C4-2B (cell line): ENCODE measurements around the gene TMEM179.

Experiments used
- ZFX ChIP-seq: fragments of 450-650 bp; IDR thresholded peaks from 2 replicates; pipeline ENCODE4 v1.6.1; 2017
- TF ChIP-seq, protein P1 (sequence below): fragments of 450-650 bp; conservative IDR thresholded peaks from 2 replicates; pipeline ENCODE4 v1.5.1; 2017; ENCODE audit warnings: mild to moderate bottlenecking

DNA sequence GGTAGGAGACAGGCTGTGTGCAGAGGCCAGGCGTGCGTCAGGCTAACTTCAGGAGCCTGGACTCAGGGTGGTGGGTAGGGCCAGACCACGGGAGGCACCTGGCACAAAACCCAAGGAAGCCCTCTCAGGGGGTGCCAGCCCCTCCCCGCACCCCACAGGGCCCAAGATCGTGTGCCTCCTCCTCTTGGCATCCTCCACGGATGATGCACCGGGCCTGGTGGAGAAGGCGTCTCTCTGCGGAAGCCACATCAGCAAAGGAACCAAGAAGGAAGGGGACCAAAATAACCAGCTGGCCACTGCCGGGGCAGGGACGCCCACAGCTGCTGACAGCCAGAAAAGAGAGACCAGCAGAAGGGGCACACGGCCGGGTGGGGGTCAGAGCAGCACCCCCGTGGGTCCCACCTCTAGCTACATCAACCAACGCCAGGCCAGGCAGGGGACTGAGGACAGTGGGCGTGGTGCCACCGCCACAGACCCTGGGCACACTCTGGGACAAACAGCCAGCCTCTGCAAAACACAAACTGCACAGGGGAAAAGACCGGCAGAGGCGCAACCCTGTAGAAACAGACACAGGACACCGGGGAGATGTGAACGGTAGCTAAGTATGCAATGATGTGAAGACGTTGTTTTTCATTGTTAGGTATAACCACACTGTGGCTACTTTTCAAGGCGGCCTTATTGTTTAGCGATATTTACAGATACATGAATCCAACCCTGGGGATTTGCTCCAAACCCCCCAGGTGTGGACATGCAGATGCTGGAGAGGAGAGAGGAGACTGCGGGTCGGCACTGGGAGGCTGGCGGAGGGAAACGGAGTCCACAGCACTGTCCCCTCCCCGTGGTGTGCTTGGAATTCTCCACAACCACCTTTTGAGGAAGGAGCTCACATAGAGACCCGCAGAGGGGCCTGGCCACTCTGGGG is 51.1 kb downstream of the TMEM179 start:
- TF ChIP-seq, protein P1, sequence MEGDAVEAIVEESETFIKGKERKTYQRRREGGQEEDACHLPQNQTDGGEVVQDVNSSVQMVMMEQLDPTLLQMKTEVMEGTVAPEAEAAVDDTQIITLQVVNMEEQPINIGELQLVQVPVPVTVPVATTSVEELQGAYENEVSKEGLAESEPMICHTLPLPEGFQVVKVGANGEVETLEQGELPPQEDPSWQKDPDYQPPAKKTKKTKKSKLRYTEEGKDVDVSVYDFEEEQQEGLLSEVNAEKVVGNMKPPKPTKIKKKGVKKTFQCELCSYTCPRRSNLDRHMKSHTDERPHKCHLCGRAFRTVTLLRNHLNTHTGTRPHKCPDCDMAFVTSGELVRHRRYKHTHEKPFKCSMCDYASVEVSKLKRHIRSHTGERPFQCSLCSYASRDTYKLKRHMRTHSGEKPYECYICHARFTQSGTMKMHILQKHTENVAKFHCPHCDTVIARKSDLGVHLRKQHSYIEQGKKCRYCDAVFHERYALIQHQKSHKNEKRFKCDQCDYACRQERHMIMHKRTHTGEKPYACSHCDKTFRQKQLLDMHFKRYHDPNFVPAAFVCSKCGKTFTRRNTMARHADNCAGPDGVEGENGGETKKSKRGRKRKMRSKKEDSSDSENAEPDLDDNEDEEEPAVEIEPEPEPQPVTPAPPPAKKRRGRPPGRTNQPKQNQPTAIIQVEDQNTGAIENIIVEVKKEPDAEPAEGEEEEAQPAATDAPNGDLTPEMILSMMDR: no peak
- TF ChIP-seq ZFX: no peak
